ENCODE measurements around the gene TBL1Y. TPM values are rescaled to one million over a fixed set of nuclear protein-coding genes. Genes with fewer than 3 reads are reported as not detected.

The TBL1Y gene
- total and polyA plus RNA-seq, 2 donors from 2014 or later: 0.54 TPM; not detected in 1

DNA sequence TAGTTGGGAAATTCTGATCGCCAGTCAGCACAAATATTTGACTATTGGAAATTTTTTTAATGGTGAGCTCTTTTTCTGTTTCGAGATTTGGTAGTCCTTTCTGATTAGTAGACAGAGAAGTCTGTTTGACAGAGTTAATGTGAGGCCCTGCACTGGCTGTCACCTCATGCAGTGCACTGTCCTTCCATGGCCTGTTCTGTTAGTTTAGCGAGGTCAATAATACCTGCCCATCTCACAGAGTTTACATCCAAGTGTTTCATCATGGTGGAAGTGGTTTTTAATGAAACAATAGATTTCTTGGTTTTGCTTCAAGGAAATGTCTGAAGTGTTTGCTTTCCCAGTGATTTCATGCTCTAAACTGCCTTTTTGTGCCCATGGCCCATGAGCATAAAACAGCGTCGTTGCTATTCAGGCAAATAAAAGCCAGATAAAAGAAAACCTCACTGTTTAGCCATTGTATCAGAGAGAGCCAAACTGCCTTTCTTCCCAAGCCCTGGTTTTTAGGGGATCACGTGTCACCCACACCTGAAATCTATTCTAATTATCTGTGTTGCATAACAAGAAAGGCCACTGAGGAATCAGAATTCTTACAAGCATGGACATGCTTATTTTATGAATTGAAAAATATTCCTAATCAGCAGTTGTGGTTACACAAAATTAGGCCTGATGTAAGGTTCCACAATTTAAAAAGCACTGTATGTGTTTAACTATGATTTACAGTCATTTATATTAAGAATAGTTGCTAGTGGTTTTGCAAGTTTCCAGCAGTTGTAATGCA lies 98.3 kb downstream of the TBL1Y start:
- no peaks in the 10 kb centered on the region for H3K9me3 ChIP-seq (ENCODE audit: control insufficient read depth in 2 of 3, insufficient read depth in 1 of 3, low read length in 3 of 3)
- intact Hi-C loops (cut with DNase I): no loop called here
- no peak for FAIRE-seq

DNA sequence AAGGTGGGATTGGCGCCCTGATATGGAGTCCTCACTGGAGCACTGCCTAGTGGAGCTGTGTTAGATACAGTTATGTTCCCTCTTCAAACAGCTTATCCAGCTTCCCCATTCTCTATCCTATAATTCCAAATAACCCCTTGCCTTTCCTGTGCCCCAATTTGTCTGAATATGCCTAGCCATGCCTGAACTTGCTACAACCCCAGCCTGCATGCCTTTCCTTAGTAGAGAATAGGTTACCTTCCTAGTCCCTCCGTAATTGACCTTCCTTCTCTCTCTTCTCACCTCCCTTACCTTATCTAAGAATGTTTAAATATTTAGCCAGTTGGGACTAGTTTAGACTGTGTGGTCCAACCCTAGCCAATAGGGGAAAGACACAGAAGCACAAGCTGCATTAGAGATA lies 102.6 kb downstream of the TBL1Y start:
- intact Hi-C loops (cut with DNase I): no loop called here
- TF ChIP-seq, protein P1, sequence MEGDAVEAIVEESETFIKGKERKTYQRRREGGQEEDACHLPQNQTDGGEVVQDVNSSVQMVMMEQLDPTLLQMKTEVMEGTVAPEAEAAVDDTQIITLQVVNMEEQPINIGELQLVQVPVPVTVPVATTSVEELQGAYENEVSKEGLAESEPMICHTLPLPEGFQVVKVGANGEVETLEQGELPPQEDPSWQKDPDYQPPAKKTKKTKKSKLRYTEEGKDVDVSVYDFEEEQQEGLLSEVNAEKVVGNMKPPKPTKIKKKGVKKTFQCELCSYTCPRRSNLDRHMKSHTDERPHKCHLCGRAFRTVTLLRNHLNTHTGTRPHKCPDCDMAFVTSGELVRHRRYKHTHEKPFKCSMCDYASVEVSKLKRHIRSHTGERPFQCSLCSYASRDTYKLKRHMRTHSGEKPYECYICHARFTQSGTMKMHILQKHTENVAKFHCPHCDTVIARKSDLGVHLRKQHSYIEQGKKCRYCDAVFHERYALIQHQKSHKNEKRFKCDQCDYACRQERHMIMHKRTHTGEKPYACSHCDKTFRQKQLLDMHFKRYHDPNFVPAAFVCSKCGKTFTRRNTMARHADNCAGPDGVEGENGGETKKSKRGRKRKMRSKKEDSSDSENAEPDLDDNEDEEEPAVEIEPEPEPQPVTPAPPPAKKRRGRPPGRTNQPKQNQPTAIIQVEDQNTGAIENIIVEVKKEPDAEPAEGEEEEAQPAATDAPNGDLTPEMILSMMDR (IDR thresholded peaks at IDR 0.05; ENCODE audit: borderline replicate concordance, extremely low read depth, insufficient read depth): no peak
- FAIRE-seq (no peak), DNase-seq (no peak)
- Histone ChIP-seq H3K4me1 (ENCODE audit: control insufficient read depth in 2 of 3, insufficient read depth in 2 of 3, low read depth in 1 of 3, low read length in 3 of 3) (peaks cover 0 to 10% (median 3%) of the 10 kb centered on the region in 3 donors), H3K4me3 (ENCODE audit: low read length in 3 of 3) (no peak overlapping the region), H3K27ac (ENCODE audit: low read depth in 2 of 2, low read length in 2 of 2) (no peak overlapping the region), H3K9ac (ENCODE audit: low read length in 3 of 3) (no peak overlapping the region), H3K9me3 (ENCODE audit: control insufficient read depth in 2 of 3, insufficient read depth in 1 of 3, low read length in 3 of 3) (no peaks in the 10 kb centered on the region), H3K27me3 (ENCODE audit: control insufficient read depth, insufficient read depth, low read length) (no peaks in the 10 kb centered on the region), H3K36me3 (ENCODE audit: control insufficient read depth in 2 of 3, insufficient read depth in 3 of 3, low read length in 3 of 3) (no peaks in the 10 kb centered on the region)

More for the DNA sequence above, 98.3 kb downstream of the TBL1Y start:
- Histone ChIP-seq H3K27ac (ENCODE audit: low read depth in 2 of 2, low read length in 2 of 2) (no peak overlapping the region), H3K4me1 (ENCODE audit: control insufficient read depth in 2 of 3, insufficient read depth in 2 of 3, low read depth in 1 of 3, low read length in 3 of 3) (peaks cover 0 to 7% (median 3%) of the 10 kb centered on the region in 3 donors), H3K4me3 (ENCODE audit: low read length in 3 of 3) (no peak overlapping the region), H3K27me3 (ENCODE audit: control insufficient read depth, insufficient read depth, low read length) (no peaks in the 10 kb centered on the region), H3K9ac (ENCODE audit: low read length in 3 of 3) (no peak overlapping the region), H3K36me3 (ENCODE audit: control insufficient read depth in 2 of 3, insufficient read depth in 3 of 3, low read length in 3 of 3) (no peaks in the 10 kb centered on the region)
- no peak for DNase-seq
- TF ChIP-seq, protein P1 (IDR thresholded peaks at IDR 0.05; ENCODE audit: borderline replicate concordance, extremely low read depth, insufficient read depth): no peak

DNA sequence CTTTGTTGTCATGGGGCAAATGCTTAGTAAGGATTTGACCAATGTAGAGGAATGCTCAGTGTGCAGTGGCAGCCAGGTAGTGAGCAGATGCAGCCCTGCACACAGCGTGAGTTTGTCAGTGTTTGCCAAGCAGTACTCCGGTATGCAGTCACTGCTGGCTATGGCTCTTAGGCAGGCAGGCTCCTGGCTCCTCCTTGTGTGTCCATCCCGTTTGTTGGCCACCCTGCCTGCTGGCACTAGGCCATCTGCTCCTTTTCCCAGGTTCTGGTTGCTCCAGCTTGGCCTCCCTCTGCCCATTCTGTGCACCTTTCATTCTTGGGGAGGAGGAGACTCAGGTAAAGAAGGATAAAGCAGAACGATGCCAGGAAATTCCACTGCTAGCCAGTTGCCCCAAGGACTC lies 106.0 kb downstream of the TBL1Y start:
- H3K27ac ChIP-seq (ENCODE audit: low read depth in 2 of 2, low read length in 2 of 2): no peak overlapping the region
- no peak for DNase-seq

More for the DNA sequence above, 106.0 kb downstream of the TBL1Y start:
- TF ChIP-seq, protein P1 (IDR thresholded peaks at IDR 0.05; ENCODE audit: borderline replicate concordance, extremely low read depth, insufficient read depth): no peak
- no peak overlapping the region for H3K4me3 ChIP-seq (ENCODE audit: low read length in 3 of 3)
- FAIRE-seq: no peak
- H3K36me3 ChIP-seq (ENCODE audit: control insufficient read depth in 2 of 3, insufficient read depth in 3 of 3, low read length in 3 of 3): no peaks in the 10 kb centered on the region
- intact Hi-C loops (cut with DNase I): no loop called here
- peaks cover 0 to 10% (median 3%) of the 10 kb centered on the region in 3 donors for H3K4me1 ChIP-seq (ENCODE audit: control insufficient read depth in 2 of 3, insufficient read depth in 2 of 3, low read depth in 1 of 3, low read length in 3 of 3)
- H3K27me3 ChIP-seq (ENCODE audit: control insufficient read depth, insufficient read depth, low read length): no peaks in the 10 kb centered on the region
- no peak overlapping the region for H3K9ac ChIP-seq (ENCODE audit: low read length in 3 of 3)
- H3K9me3 ChIP-seq (ENCODE audit: control insufficient read depth in 2 of 3, insufficient read depth in 1 of 3, low read length in 3 of 3): no peaks in the 10 kb centered on the region

Measured in kidney (tissue), 14 donors.